Skin of body (tissue), 2 donors: ENCODE results near the gene CRYBB3. TPM values are rescaled to one million over a fixed set of nuclear protein-coding genes. Genes with fewer than 3 reads are reported as not detected.
A peak's percentile ranks its signal among the peaks of the same experiment; 100 is the strongest.

Experiments
- DNase-seq: peaks from one replicate; lab custom pipeline; 2025; lab: John Stamatoyannopoulos, UW
- total RNA-seq: library from RNA; depleted of rRNA; stranded (reverse); fragments of >200 nt; gene quantifications from one replicate; pipeline ENCODE4 v1.2.3, GENCODE V29; 2014

Gene CRYBB3
- total RNA-seq = not detected

DNA sequence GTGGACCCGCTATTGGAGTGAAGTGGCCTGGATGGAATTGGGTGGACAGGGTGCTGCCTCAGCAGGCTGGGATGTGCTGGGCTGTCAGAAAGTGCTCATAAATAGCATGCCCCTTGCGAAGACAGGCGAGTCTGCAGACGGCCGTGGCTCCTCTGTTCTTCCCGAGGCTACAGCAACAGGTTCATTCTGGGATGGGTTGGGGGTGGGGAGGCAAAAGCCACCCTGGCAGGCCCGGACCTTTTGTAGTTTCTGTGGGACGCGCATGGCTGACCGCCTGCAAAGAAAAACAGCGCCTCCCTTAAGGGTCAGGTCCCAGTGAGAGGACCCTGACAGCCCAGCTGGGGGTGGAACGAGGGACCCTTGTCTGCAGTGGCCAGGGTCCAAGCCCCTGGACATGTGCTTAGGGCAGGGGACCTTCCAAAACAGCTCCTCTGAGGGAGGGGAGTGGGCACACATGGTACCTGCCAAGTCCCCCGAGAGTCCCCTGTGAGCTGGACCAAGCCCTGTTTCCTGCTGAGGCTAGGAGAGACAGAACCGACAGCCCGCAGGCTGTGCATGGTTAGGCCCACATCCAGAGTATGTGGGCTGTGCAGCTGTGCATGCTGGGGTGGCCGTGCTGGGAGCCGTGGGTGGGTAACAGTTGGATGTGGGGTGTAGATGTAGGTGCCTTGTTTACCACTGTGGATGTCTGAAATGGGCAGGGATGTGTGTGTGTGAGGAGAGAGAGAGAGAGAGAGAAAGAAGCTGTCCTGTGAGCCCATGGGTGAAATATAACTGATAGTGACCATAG is at the start of gene CRYBB3:
Gene CRYBB3 (plus strand): TSS at position 128 of the 790 bp plus-strand sequence. CDS start 1,539 bp downstream, outside the sequence.
- no peak for DNase-seq

DNA sequence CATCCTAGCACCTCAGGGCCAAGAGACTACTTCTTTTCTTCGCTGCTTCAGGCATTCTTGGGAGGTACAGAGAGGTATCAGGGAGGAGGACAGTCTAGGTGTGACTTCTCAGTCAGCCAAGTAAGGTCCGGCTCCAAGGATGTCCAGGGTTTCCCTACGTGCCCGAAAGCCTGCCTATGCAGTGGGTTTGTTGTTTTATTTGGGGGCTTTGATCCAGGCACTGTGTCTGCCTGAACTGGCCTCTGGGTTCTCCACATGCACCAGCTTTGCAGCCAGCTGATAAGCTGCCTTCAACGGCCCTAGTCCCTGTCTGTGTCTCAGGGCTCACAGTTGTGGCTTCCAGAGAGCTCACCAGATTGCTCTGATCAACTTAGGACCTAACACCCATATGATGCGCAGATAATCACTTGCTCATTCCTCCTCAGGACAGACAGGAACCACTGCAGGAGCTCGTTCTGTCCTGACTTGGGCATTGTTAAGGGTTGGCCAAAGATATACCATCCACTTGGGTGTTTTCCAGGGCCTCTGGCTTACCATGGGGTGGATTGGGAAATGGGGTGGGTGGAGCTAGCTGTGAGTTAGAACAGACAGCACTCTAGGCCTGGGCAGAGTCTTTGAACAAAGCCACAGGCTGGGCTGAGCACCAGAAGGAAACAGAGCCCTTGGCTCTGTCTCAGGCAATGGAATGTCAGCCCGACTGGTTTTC is 45.5 kb upstream of the CRYBB3 start:
- DNase-seq = peak; percentile 31

DNA sequence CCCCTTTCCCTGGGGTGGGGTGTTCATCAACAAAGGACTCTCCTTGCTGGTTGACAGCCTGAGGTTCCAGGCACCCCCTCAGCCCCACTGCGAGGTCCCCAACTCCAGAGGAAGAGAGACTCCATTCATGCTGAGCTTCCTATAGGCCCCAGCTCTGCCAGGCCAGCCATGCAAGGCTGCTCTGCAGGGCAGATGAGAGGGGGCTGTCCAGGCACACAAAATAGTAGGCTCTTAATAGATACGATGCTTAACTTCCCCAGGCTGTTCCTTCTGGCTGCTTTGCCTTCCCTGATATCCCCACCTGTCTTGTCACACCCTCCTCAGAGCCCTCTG is 45.0 kb upstream of the CRYBB3 start:
- DNase-seq = no peak

DNA sequence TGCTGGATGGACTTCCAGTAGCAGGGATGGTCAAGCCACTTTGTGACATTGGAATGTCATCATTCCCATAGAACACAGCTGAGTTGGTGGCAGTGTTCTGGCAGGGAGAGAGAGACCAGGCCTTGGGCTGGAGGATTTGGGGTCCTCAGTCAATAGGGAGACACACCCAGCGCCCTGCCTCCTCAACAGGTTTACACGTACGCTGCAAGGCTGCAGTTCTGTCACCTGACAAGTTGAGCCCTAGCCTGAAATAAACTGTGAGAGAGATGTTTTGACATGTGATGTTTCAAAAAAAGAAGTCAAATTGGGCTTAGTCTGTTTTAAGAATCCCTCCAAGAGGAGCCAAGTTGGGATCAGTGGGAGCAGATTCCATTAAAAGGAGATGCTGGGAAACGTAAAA is 42.9 kb upstream of the CRYBB3 start:
- DNase-seq = no peak

DNA sequence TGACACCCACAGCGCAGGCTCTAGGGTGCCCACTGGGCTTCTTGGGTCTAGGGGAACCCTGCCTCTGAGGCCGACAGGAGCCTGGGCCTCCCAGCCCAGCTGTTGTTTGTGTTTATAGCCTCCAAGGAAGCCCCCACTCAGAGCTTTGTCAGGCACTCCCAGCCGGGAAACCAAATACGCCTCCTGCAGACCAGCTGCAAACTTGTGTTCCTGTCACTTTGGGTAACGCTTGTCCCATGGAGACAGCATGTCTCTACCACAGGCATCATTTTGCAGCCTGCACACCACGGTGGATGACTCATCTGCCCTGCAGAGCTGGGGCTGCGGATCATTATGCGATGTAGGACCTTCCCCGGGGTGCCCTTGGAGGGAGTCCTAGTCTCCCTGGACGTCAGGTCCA is 40.6 kb upstream of the CRYBB3 start:
- DNase-seq = no peak

DNA sequence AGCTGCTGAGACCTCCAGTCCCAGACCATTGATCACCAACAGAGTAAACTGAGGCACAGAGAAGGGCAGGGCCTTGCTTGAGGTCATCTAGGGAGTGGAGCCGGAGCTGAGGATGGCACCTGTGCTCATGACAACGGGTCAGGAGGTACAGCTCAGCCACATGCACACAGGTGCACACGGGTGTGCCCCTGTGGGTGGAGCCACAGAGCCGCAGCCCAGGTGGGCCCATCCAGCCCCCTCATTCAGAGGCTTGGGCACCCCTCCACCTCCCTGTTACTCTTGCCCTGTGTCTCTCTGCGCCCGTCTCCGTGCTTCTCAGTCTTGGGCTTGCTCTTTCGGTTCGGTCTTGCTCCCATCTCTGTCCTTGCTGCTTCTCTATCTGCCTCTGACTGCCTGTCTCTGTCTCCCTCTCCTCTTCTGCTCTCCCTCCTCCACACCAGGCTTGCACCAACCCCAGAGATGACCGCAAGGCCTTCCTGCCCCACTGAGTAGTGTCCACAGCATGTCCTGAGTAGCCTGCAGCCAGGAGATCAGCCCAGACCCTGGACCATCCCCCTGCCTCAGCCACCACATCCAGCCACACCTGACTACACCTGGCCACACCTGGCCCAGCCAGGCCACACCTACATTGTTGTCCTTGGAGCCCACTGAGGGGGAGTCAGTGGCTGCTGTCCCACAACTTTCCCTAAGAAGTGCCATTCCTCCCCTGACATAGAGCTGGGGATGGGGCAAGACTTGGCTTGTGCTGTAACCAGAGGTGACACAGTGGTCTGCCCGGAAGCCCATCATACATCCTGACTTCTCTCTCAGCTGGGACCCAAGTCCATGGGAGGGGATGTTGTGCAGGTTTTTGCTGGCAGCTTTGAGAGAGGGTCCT is 39.3 kb upstream of the CRYBB3 start:
- DNase-seq = no peak

DNA sequence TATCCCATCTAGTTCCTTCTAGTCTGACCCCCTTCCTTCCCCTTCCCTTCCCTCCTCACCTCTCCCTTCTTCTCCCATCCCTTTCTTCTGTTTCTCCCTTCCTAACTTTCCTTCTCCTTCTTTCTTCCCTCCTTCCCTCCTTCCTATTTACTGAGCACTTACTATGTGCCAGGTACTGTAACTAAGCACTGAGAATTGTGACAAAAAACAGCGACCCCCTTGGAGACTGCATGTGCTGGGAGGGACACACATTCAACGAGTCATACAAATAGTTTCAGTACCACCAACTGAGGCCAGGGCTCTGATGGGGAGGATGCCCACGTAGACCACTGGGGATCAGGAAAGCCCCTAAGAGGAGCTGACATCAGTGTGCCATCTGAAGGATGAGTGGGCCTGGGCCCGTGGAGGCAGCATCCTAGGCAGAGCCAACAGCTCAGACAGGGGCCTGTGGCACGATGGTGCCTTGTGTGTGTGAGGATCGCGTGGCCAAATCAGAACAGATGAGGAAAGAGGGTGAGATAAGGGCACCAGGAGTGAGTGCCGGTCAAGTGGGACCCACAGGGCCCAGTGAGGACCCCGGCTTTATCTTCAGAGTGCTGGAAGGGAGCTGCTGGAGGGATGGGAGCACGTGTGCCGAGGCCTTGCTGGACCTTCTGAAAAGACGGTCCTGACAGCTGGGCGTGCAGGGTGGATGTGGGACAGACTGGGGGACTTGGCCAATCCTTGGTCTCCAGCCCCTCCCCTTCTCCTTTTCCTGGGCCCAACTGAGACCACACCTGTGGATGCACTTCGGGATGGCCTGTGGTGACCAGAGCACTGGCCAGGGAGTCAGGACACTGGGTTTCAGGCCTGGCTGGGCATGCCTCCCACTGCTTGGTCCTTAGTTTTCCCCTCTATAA is 38.4 kb upstream of the CRYBB3 start:
- no peak for DNase-seq

DNA sequence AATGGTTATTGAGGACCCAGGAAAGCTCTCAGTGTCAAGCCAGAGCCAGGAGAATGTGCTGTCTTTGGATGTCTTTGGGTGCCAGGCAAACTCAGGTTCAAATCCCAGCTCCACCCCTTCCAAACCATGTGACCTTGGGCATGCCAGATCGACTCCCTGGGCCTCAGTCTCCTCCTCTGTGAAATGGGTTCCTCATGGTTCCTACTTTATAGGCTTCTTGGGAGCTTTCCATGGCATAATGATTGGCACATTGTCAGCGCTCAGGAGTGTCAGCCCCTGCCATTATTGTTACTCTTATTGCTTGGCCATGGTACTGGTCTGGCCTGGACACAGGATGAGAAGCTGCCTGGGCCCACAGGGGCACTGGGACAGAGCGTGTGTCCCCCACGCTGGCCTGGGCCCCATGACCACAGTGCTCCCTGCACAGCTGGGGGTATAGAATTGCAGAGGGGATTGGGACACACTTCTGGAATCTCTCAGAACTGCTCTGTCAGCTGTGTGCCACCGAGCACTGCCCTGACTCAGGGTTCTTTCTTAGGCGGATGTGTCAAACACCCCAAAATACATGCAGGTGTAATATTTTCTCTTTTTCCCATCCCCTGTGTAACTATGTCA is 37.6 kb upstream of the CRYBB3 start:
- no peak for DNase-seq

DNA sequence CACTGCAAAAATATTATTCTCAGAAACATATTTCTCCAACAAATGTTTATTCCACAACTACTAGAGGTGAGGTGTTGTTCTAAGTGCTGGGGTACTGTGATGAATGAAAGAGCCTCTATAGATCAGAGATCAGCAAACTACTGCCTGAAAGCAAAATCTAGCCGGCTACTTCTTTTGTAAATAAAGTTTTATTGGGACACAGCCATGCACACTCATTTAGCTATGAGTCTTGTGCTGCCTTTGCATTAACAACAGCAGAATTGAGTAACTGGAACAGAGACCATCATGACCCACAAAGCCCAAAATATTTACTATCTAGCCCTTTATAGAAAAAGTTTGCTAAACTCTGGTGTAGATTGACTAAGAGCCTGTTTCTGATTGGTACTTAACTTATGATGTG is 37.1 kb upstream of the CRYBB3 start:
- no peak for DNase-seq

DNA sequence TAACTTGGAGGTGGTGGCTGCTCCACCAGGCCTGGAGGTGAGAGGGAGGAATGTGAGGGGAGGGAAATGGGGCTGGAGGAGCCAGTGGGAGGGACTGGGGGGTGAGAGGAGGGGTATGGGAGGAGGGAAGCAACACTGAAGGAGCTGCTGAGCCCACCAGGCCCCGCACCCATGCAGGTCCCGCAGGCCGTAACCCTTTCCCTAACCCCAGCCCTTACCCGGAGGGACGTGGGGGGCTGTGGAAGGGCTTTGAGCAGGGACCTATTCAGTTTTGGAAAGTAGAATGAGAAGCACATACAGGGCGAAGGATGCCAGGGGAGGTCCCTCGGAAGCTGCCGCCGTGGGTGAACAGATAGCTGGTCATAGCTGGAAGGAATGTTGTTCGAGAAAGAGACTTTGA is 33.9 kb upstream of the CRYBB3 start:
- no peak for DNase-seq

DNA sequence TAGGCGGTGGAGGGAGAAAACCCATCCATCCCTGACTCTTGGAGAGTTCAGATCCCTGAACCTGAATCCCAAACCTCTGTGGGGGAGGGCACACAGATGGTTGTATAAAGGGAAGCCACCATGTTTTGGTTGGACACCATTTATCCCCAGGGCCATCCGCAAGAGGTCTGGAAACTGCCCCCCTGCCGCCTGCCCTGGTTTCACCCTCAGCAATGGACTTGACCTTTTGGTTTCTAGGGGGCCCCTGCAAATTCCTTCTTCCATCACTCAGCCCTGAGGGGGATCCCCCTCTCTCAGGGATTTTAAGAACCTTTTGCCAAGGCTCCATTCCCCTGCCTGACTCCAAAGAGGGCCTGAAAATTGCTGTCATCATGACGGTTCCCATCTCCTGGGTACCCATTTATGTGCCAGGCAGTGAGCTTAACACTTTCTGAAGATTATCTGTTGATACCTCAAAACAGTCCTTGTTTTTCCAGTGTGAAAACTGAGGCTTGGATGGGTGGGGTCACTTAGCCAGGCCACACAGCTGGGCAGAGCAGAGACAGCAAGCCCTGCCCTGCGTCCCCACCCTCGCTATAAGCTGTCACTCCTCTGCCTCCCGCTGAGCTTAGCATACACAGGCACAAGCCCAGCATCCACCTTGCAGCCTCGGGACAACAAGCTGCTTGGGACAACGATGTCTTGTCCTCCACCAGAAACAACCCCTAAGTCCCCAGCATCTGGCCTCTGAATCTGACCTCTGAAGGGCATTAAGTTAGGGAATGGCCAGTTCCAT is 33.2 kb upstream of the CRYBB3 start:
- DNase-seq = no peak

DNA sequence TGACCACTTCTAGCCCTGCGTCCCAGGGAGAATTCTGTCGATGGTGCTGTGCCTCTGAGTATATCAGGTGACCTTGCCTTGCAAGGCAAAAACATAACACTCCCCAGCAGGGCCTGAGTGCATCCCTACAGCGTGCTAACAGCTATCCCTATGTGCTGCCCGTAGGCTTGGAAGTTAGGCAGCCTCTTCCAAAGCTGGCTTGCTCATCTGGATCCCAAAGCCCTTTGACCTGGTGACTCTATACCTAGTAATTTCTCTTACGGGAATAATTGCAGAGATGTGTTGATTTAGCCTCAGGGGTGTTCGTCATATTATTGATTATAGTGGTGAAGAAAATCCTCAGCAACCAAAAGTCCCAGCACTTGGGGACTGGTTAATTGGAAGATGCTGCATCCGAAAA is 32.6 kb upstream of the CRYBB3 start:
- DNase-seq = no peak

DNA sequence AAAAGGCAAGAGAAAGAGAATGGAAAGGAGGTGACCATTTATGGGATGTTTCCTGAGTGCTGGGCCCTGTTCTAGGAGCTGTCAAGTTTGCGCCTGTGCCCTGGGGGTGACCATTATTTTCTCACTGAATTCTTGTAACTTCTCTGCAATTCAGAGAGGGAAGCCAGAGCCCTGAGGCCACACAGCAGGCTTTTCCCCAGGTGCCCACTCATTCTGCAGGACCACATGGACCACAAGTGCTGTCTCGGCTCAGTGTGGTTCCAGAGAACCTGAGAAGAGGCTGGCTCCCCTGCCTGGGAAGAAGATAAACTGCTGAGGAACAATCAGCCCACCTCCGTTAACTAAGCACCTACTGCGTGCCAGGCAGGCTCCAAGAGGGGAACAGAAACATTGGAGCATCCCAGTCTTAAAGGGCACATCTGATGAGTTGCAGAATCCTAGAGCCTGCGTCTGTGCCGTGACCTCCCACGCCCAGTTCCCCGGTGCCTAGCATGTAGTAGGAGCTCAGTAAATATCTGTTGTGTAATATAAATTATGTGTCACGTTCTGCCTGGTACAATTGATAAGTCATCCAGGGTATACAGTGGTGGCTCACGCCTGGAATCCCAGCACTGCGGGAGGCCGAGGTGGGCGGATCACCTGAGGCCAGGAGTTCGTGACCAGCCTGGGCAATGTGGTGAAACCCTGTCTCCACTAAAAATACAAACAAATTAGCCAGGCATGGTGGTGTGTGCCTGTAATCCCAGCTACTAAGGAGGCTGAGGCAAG is 31.6 kb upstream of the CRYBB3 start:
- no peak for DNase-seq

DNA sequence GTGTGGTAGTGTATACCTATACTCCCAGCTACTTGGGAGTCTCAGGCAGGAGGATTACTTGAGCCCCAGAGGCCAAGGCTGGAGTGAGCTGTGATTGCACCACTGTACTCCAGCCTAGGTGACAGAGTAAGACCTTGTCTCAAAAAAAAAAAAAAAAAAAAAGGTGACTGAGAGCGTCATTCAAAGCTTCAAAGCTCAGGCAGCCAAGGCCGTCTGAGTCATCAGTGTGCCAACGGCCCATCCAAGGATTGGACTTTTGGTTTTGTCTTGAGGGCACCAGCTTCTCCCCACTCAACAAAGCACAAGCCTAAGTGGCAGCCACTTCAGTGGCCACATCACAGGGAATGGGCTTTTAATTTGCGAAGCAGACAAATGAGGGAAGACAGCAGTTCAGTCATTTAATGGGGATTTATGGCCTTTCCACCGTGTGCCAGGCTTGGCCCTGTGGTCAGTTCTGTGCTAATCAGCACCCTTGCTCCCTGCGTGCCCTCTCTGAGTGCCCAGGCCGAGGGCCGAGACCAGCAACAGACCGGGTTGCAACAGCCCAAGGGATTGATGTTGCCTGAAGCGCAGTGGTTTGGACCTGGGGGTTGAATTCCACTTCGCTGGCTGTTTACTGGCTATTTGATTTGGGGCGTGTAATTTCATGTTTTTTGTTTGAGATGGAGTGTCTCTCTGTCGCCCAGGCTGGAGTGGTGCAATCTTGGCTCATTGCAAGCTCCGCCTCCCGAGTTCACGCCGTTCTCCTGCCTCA is 30.2 kb upstream of the CRYBB3 start:
- no peak for DNase-seq

DNA sequence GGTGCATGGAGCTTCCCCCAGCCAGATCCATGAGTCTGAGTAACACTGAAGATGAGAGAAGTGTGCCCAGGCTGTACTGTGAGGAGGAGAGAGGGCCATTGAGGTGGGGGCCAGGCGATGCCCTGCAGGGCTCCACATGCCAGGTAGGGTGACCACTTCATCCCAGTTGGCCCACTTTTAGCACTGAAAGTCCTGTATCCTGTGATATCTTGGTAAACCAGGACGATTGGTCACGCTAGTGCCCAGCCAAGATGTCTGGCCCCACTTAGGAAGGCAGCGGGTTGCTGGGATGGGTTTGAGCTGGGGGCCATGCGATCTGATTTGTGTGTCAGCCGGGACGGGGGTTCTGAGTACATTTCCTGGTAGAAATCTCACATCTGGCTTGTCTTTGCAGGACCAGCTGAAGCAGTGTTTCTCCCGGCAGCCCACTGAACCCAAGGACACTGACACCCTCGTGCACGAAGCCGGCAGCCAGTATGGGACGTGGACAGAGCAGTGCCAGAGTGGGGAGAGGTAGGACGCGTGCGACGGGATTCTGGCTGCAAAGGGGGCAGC is 29.2 kb upstream of the CRYBB3 start:
- DNase-seq = no peak

DNA sequence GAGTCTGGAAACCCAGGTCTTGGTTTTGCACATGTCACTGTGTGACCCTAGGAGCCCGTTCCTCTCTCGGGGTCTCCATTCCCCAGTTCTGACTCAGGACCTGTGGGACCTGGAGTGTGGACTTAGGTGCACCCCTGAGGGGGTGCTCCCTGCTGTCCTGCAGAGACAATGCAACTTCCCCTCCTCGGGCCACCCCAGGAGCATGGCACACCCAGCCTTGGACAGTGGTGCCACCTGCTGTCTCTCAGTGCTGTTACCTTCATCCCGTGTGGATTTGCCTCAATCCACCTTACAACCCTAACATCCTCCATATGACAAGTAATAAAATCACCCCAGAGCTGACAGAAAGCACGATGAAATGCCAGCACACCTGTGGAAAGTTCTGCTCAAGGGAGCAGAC is 27.5 kb upstream of the CRYBB3 start:
- DNase-seq = no peak

DNA sequence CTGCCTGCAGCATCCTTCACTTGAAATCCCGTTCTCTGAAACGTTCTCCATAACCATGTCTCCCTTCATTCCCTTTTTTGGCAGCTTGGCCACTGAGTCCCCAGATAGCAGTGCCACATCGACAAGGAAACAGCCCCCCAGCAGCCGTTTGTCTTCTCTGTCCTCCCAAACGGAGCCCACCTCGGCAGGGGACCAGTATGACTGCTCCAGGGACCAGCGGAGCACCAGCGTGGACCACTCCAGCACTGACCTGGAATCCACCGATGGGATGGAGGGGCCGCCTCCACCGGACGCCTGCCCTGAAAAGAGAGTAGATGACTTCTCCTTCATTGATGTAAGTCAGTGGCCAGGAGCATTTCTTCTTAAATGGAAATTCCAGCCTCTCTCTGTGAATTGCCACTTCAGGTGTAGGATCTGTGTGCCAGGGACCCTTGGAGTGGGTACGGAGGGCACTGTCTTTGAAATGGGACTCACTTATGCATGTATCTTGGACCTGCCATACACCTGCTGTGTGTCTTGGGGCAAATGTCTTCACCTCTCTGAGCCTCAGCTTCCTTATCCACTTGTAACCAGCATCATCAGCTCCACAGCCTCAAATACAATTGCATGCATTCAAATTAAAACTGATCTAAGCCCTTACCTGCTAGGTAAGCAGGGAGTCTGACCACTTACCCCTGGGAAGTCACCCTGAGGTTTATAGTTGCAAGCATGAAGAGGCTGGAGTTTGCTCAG is 25.3 kb upstream of the CRYBB3 start:
- no peak for DNase-seq
